Measurements from ENCODE around the gene VPS37C.

VPS37C gene

DNA sequence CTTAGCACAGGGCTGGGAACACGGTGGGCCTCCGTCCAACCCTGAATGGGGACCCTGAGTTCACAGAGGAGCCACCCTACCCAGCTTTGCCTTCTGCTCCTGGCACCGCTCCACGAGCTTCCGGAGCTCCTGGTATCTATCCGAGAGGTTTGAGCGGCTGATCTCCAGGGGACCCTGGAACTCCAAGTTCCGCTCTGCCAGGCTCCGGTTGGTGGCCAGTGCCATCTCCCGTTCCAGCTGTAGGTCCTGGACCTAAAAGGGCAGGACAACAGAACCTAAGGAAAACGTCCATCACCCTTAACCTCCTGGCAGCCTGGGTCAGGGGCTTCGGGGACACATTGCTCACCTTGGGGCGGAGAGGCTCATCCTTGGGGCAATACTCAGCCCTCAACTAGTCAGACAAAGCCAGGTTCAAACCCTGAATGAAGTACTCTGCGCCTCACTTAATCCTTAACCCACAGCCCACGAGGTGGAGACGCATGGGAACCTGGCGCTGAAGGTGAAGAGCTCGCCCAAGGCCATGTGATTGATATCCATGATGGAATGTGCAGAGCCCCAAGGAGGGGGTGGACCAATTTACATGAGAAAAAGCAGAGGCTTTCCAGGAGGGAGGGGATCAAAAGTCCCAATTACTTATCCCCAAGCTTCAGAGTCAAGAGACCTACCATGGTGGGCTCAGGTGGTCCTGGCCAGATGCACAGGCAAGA is 27.1 kb downstream of the VPS37C start:
- TF ChIP-seq ZFX (IDR thresholded peaks at IDR 0.05; ENCODE audit: borderline replicate concordance): no peak
- TF ChIP-seq, protein P1, sequence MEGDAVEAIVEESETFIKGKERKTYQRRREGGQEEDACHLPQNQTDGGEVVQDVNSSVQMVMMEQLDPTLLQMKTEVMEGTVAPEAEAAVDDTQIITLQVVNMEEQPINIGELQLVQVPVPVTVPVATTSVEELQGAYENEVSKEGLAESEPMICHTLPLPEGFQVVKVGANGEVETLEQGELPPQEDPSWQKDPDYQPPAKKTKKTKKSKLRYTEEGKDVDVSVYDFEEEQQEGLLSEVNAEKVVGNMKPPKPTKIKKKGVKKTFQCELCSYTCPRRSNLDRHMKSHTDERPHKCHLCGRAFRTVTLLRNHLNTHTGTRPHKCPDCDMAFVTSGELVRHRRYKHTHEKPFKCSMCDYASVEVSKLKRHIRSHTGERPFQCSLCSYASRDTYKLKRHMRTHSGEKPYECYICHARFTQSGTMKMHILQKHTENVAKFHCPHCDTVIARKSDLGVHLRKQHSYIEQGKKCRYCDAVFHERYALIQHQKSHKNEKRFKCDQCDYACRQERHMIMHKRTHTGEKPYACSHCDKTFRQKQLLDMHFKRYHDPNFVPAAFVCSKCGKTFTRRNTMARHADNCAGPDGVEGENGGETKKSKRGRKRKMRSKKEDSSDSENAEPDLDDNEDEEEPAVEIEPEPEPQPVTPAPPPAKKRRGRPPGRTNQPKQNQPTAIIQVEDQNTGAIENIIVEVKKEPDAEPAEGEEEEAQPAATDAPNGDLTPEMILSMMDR (IDR thresholded peaks at IDR 0.05): no peak
- no peak overlapping the region for H3K27ac ChIP-seq

DNA sequence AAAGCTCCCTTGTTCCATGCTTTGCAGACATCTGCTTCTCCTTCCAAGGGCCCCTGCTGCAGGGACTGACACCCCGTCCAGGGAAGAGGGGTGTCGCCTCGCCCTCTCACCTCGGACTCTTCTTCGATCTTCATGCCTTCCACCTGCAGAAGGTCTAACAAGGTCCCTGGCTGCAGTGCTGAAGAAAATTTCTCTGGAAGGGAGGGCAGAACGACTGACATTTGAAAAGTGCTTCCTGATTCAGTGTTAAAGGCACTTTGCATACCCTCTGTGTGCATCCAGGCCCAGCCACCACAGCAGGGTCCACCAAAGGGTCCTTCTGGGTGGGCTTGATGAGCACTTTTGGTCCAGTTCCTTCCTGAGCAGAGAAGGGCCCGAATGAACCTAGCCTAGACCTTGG is 28.1 kb downstream of the VPS37C start:
- TF ChIP-seq, protein P1 (IDR thresholded peaks at IDR 0.05): no peak
- no peak for TF ChIP-seq ZFX (IDR thresholded peaks at IDR 0.05; ENCODE audit: borderline replicate concordance)

DNA sequence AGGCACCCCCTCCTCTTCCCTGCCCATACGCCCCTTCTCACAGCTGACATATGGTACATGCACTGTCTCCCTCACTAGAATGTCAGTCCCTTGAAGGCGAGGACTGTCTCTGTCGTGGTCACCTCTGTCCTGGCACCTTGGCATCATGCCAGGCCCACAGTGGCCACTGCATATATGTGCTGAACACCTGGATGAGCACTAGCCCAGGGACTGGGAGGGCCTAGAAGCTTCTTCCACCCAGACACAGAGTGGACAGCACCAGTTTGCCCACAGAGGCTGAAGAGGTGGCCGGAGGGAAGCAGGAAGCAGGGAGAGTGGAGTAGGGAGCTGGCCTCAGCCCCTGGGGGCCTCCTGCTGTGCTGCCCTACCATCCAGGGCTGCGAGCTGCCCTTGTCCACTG is 28.6 kb downstream of the VPS37C start:
- no peak overlapping the region for H3K27ac ChIP-seq
- no peak for TF ChIP-seq ZFX (IDR thresholded peaks at IDR 0.05; ENCODE audit: borderline replicate concordance)
- TF ChIP-seq, protein P1 (IDR thresholded peaks at IDR 0.05): no peak

More for the DNA sequence above, 28.1 kb downstream of the VPS37C start:
- no peak overlapping the region for H3K27ac ChIP-seq

DNA sequence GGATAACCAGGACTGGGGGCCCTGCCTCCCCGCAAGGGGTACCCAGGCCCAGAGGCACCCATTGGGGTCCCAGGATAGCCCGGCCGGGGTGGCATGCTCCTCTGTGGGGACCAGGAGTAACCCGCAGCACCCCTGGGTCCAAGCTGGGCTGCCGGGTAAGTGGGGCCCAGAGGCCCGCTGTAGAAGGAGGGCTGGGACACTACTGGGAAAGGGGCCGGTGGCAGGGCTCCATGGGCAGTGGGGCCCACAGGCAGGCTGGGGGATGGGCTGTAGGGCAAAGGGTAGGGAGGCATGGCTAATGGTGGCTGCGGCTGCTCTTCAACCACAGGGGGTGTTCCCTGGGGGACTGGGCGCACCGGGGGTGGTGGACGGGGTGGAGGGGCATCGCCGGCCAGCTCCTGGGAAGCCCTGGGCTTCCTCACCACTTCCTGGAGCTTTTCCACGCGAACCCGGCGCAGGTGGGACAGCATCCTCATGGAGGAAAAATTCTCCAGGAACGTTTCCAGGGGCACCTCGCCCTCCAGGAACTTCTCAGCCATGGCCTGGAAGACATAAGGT is 29.1 kb downstream of the VPS37C start:
- no peak for TF ChIP-seq ZFX (IDR thresholded peaks at IDR 0.05; ENCODE audit: borderline replicate concordance)
- TF ChIP-seq, protein P1 (IDR thresholded peaks at IDR 0.05): no peak
- no peak overlapping the region for H3K27ac ChIP-seq

DNA sequence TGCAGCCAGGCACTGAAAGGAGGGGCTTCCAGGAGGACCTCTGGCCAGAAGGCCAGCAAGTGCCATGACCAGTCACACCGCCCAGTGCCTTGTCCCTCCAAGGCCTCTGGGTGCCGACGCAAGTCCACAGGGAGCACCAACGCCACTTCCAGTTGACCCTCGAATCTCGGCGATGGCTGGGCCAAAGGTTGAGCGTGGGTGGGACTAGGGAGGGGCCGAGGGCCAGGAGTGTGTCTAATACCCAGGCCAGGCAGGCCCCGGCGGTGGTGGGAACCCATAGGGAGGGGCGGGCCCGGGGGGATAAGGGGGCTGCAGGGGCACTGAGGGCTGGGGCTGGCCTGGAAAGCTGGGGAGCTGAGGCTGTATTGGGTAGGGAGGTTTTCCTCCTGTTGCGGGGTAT is 29.6 kb downstream of the VPS37C start:
- TF ChIP-seq ZFX (IDR thresholded peaks at IDR 0.05; ENCODE audit: borderline replicate concordance): no peak
- TF ChIP-seq, protein P1 (IDR thresholded peaks at IDR 0.05): no peak
- peak overlapping the region; percentile 69; the same call in 1 of the 2 replicates for H3K27ac ChIP-seq

DNA sequence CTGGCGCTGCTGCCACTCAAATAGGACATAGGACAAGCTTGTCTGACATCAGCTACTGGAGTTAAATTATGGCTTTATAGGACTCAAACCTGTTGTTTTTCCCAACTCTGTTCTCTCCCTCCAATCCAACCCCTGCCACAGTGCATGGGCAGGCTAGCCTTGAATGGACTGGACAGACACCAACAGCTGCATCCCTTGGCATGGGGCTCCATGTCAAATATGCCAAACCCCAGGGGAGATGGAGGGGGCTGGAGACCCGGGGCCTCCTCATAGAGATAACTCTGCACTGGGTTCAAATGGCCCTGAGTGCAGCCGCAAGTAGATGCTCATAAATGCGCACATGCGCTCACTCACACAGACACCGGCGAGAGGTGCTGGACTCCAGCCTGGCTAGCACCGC is 30.0 kb downstream of the VPS37C start:
- TF ChIP-seq ZFX (IDR thresholded peaks at IDR 0.05; ENCODE audit: borderline replicate concordance): no peak
- TF ChIP-seq, protein P1 (IDR thresholded peaks at IDR 0.05): no peak
- H3K27ac ChIP-seq: peak overlapping the region; percentile 69; the same call in 1 of the 2 replicates

Measured in 22Rv1 (cell line).